Measurements from ENCODE around the gene CDH13.

DNA sequence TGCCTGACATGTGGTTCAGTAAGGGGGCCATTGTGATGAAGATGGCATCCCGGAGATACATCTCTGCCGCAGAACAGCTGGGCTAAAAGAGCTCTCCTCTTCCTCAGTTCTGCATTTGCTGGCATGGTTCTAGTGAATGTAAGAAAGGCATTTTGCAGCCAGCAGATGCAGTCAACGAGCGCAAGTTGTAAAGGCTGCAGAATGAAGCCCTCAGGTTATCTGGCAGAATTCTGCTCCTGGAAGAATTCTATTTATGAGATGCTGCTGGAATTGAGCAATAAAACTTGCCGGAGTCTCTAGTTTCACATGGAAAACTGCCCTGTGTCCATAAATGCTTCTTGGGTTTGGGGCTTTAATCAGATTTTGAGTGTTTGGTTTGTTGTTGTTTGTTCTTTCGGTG lies 1004.2 kb downstream of the CDH13 start:
- TF ChIP-seq, protein P1, sequence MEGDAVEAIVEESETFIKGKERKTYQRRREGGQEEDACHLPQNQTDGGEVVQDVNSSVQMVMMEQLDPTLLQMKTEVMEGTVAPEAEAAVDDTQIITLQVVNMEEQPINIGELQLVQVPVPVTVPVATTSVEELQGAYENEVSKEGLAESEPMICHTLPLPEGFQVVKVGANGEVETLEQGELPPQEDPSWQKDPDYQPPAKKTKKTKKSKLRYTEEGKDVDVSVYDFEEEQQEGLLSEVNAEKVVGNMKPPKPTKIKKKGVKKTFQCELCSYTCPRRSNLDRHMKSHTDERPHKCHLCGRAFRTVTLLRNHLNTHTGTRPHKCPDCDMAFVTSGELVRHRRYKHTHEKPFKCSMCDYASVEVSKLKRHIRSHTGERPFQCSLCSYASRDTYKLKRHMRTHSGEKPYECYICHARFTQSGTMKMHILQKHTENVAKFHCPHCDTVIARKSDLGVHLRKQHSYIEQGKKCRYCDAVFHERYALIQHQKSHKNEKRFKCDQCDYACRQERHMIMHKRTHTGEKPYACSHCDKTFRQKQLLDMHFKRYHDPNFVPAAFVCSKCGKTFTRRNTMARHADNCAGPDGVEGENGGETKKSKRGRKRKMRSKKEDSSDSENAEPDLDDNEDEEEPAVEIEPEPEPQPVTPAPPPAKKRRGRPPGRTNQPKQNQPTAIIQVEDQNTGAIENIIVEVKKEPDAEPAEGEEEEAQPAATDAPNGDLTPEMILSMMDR (conservative IDR thresholded peaks at IDR 0.05; ENCODE audit: low read depth, low read length) = no peak
- no peak for TF ChIP-seq EZH2 (IDR thresholded peaks at IDR 0.05; ENCODE audit: borderline replicate concordance, low read depth, low read length, poor library complexity, severe bottlenecking)

Data from A673 (cell line).